GM21528 (cell line): ENCODE data around the gene HIBADH.
"Not testable (repeated sequence)": the region's sequence is repeated elsewhere in the genome, so short reads cannot be mapped to it uniquely, and the experiment has no call there.

Experiments used
- ATAC-seq: cut with Tn5 transposase; IDR thresholded peaks from one replicate; pipeline ENCODE4 v1.9.1; 2021; ENCODE audit warnings: mild to moderate bottlenecking, moderate library complexity; ENCODE audit not compliant: unreplicated experiment, low FRiP score

HIBADH gene

GRCh38 chr7:27515933-27516332, 146.8 kb downstream of the HIBADH start:
- no peak for ATAC-seq

- ATAC-seq: no peak
Observed at GRCh38 chr7:27514861-27515260, 147.8 kb downstream of the HIBADH start.

DNA sequence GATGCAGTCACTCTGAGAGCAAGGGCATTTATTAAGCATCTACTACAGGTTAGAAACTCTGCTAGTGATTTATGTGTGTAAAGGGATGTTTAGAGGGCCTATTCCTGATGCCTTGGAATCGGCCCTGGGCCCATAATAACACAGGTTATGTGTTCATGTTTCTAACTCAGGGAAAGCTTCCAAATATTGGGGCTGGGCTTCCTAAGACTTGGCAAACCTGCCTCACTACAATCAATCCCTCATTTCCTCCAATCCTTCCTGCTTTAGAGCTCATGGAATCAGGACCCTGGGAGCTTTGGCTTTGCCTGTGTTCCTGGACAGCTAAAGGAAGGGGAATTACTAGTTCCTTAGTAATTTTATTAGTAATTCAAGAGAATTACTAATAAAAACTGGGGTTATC, 148.8 kb downstream of the HIBADH start:
- no peak for ATAC-seq

DNA sequence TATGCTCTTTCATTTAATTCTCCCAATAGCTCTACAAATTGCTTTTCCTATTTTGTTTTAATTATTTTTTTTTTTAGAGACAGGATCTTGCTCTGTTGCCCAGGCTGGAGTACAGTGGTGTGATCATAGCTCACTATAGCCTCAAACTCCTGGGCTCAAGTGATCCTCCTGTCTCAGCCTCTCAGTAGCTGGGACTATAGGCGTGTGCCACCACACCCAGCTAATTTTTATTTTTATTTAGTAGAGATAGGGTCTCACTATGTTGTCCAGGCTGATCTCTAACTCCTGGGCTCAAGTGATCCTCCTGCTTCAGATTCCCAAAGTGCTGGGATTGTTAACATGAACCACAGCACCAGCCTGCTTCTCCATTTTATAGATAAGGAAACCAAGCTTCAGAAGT, 151.3 kb downstream of the HIBADH start:
- not testable (repeated sequence) for ATAC-seq

DNA sequence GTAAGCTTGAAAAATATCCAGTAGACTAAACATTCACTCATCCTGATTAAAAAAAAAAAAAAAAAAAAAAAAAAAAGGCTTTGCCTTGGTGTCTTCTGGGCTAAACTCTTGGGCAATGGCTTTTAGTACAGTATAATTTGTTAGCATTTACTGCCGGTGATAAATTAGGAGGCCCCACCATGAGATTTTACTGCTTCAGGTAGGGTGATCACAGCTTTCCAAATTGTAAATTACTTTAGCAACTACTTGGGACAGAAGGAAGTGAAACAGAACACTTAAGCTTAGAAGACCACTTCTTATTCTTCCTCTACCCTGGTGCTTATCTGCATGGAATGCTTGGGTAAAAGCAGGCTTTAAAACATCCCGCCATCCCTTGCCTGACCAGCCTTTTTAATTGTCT, 152.1 kb downstream of the HIBADH start:
- no peak for ATAC-seq

DNA sequence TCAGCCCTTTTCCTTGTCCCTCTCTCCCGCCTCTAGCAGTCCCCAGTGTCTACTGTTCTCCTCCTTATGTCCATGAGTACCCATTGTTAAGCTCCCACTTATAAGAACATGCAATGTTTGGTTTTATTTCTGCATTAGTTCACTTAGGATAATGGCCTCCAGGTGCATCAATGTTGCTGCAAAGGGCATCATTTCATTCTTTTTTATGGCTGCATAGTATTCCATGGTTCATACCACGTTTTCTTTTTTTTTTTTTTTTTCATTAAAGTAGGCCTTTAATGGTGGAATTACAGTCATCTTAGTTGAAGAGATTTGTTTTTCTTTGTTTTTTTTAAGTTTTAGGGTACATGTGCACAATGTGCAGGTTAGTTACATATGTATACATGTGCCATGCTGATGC, 160.8 kb downstream of the HIBADH start:
- not testable (repeated sequence) for ATAC-seq

DNA sequence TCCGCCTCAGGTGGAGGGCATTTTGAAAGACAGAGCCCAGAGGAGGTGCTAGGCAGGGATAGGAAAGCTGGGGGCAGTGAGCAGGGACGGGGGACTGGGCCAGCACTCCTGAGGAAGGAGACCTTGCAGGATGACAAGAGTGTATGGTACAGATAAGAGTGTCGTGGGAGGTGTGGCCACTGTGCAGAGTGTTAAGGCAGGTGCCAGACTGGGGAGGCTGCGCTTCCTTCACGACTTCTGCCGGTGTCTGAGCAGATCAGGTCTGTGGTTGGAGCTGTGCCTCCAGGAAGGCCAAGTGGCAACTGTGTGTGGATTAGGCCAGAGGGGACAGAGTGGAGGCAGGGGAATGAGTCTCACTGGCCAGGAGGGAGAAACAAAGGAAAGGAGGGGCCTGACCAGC, 161.7 kb downstream of the HIBADH start:
- no peak for ATAC-seq

DNA sequence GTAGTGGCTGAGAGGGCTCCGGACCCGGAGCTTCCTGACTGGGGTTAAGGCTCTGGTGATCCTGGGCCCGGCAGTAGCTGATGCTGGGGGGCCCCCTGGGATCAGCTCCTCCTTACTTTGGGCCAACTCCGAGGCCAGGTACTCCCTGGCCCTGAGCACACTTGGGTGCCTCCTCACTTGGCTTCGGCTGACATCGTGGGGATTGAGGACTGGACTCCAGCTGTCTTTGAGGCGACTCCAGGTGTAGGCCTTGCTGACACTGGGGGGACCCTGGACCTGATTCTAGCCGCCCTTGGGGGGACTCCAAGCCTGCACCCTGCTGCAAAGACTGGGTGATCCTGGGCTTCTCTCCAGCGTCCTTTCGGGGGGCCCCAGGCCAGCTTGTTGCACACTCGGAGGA, 170.5 kb downstream of the HIBADH start:
- no peak for ATAC-seq

DNA sequence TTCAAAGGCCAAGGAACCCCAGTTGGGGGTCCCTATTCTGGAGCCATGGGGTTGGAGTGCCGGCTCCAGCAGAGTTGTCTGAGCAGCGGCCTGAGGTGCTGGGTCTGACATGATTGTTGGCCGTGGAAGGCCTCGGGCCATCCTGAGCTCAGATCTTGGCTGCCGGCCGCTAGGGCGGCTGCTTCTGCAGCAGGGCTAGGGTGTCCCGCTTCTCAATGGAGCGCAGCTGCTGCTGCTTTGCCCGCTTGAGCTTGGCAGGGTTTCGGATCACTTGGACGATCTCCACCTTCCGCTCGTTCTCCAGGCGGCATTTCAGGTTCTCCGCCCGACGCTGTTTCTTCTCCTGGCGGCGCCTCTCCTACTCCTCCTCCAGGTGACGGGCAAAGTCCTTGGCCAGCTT, 171.1 kb downstream of the HIBADH start:
- no peak for ATAC-seq

- no peak for ATAC-seq
Observed at GRCh38 chr7:27487509-27487908, 175.2 kb downstream of the HIBADH start.

- ATAC-seq: no peak
Observed at GRCh38 chr7:27484451-27484850, 178.2 kb downstream of the HIBADH start.

- ATAC-seq: no peak
Observed at GRCh38 chr7:27482219-27482618, 180.5 kb downstream of the HIBADH start.

- ATAC-seq: no peak
Observed at GRCh38 chr7:27478556-27478955, 184.1 kb downstream of the HIBADH start.

DNA sequence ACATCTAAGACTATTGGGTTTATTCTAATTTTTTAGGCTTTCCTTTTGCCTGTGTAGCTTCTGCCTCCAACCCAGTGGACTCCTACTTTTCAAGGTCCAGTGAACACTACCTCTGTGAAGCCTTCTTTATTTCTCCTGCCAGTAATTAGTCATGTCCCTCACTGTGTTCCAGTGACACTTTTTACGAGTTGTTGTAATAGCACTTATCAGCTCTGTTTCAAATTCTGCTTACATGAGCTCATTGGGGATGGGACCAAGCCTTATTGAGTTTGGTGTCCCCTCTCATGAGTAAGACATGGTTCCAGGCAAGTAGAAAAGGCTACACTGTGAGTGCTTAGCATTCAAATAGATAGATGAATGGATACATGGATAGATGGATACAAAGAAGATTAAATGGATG, 184.6 kb downstream of the HIBADH start:
- ATAC-seq: no peak

DNA sequence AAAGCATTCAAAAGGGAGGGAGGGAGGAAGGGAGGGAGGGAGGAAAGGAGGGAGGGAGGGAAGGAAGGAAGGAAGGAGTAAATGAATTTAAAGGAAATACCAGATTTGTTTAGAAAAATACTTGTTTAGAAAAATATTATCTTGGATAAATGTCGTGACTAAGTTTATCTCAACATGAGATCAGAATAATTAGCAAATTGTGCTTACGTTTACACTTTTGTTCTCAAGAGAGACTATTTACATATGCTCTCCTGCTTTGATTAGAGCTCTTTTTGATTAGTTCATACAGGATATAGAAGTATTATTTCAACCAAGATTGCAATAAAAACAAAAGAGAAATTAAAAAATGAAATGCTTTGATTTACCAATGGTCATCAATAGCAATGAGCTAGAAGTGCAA, 186.2 kb downstream of the HIBADH start:
- no peak for ATAC-seq
